Endothelial cell (in vitro differentiated cells): ENCODE results near the gene LRRC27. TPM values are rescaled to one million over a fixed set of nuclear protein-coding genes. Genes with fewer than 3 reads are reported as not detected.
A peak's percentile ranks its signal among the peaks of the same experiment; 100 is the strongest.

Experiments used
- DNase-seq: peaks from one replicate; pipeline ENCODE4 v3.0.0; 2021; ENCODE audit warnings: low spot score
- H3K27ac Mint-ChIP-seq: one replicate; pipeline ENCODE4 v1.8.0; 2021; ENCODE audit warnings: mixed read lengths, inconsistent platforms; ENCODE audit not compliant: unreplicated experiment
- H3K27me3 Mint-ChIP-seq: one replicate; pipeline ENCODE4 v1.8.0; 2021; ENCODE audit warnings: mild to moderate bottlenecking, moderate library complexity, mixed read lengths, inconsistent platforms; ENCODE audit not compliant: unreplicated experiment
- H3K36me3 Mint-ChIP-seq: one replicate; pipeline ENCODE4 v1.8.0; 2021; ENCODE audit warnings: mild to moderate bottlenecking, low read depth, mixed read lengths, inconsistent platforms; ENCODE audit not compliant: unreplicated experiment
- H3K4me1 Mint-ChIP-seq: one replicate; pipeline ENCODE4 v1.8.0; 2021; ENCODE audit warnings: mild to moderate bottlenecking, mixed read lengths, inconsistent platforms; ENCODE audit not compliant: unreplicated experiment
- H3K4me3 Mint-ChIP-seq: one replicate; pipeline ENCODE4 v1.8.0; 2021; ENCODE audit warnings: mild to moderate bottlenecking, mixed read lengths, inconsistent platforms; ENCODE audit not compliant: unreplicated experiment
- H3K9me3 Mint-ChIP-seq: one replicate; pipeline ENCODE4 v1.8.0; 2021; ENCODE audit warnings: mixed read lengths, inconsistent platforms; ENCODE audit not compliant: unreplicated experiment
- CTCF ChIP-seq: fragments of 200-600 bp; sonication (generic); IDR thresholded peaks from one replicate; pipeline ENCODE4 v1.5.0; 2021; ENCODE audit warnings: antibody characterized with exemption; ENCODE audit not compliant: unreplicated experiment
- total RNA-seq: library from RNA; stranded (reverse); fragmentation: NEBNext Ultra II Directional; extraction: Animal tissue kit (Norgen Biotek cat#: 25700); gene quantifications from one replicate; pipeline ENCODE4 v1.2.1, GENCODE V29; 2021; ENCODE audit not compliant: unreplicated experiment

Gene LRRC27
- total RNA-seq, 1 donor from 2014 or later, result 11.1 TPM

- Mint-ChIP-seq H3K36me3 (peaks cover 22% of the 10 kb centered on the region), H3K9me3 (no peaks in the 10 kb centered on the region), H3K27me3 (peaks cover 12% of the 10 kb centered on the region), H3K27ac (peak overlapping the region; percentile 90), H3K4me1 (peaks cover 40% of the 10 kb centered on the region), H3K4me3 (peak overlapping the region; percentile 93)
- no peak for TF ChIP-seq CTCF
- DNase-seq, result no peak
These were observed 401 bp downstream of the LRRC27 start for GRCh38 chr10:132332433-132332754.

- H3K4me3 Mint-ChIP-seq, result peak overlapping the region; percentile 93
These were observed 1.4 kb downstream of the LRRC27 start for GRCh38 chr10:132333386-132333785.

GRCh38 chr10:132334631-132335188 is 2.7 kb downstream of the LRRC27 start:
- DNase-seq, result no peak
- Mint-ChIP-seq H3K36me3 (peaks cover 18% of the 10 kb centered on the region), H3K4me1 (peaks cover 36% of the 10 kb centered on the region), H3K27me3 (peaks cover 12% of the 10 kb centered on the region), H3K27ac (no peak overlapping the region), H3K4me3 (no peak overlapping the region), H3K9me3 (no peaks in the 10 kb centered on the region)
- TF ChIP-seq CTCF, result no peak

More at GRCh38 chr10:132333386-132333785, 1.4 kb downstream of the LRRC27 start:
- no peak for TF ChIP-seq CTCF
- Mint-ChIP-seq H3K36me3 (peaks cover 18% of the 10 kb centered on the region), H3K27ac (no peak overlapping the region), H3K9me3 (no peaks in the 10 kb centered on the region), H3K4me1 (peaks cover 40% of the 10 kb centered on the region), H3K27me3 (peaks cover 12% of the 10 kb centered on the region)
- no peak for DNase-seq

GRCh38 chr10:132335189-132336063 is 3.4 kb downstream of the LRRC27 start:
- no peak overlapping the region for H3K27ac Mint-ChIP-seq
- H3K4me3 Mint-ChIP-seq, result no peak overlapping the region
- H3K27me3 Mint-ChIP-seq, result peaks cover 12% of the 10 kb centered on the region
- no peak for DNase-seq
- peaks cover 13% of the 10 kb centered on the region for H3K36me3 Mint-ChIP-seq
- H3K4me1 Mint-ChIP-seq, result peaks cover 29% of the 10 kb centered on the region
- no peak for TF ChIP-seq CTCF
- H3K9me3 Mint-ChIP-seq, result no peaks in the 10 kb centered on the region

GRCh38 chr10:132336064-132336746 is 4.2 kb downstream of the LRRC27 start:
- no peaks in the 10 kb centered on the region for H3K9me3 Mint-ChIP-seq
- H3K36me3 Mint-ChIP-seq, result peaks cover 13% of the 10 kb centered on the region
- peaks cover 10% of the 10 kb centered on the region for H3K27me3 Mint-ChIP-seq
- peaks cover 27% of the 10 kb centered on the region for H3K4me1 Mint-ChIP-seq
- no peak overlapping the region for H3K4me3 Mint-ChIP-seq
- no peak for TF ChIP-seq CTCF
- no peak overlapping the region for H3K27ac Mint-ChIP-seq
- no peak for DNase-seq
